T-cell (primary cell): ENCODE results near the gene POLA1. TPM values are rescaled to one million over a fixed set of nuclear protein-coding genes. Genes with fewer than 3 reads are reported as not detected.
"Not testable (repeated sequence)": the region's sequence is repeated elsewhere in the genome, so short reads cannot be mapped to it uniquely, and the experiment has no call there.

ENCODE experiments used
- ATAC-seq, 4 experiments: fragments of 200-7000 bp in 3 of 4; fragments of 150-1000 bp in 1 of 4; cut with Tn5 transposase; replicated peaks in 1 of 4; 1 replicate in 3 of 4; 2 replicates in 1 of 4; pipeline ENCODE4 v1.10.0; 2021; ENCODE audit warnings: moderate library complexity in 3 of 4, mild to moderate bottlenecking in 2 of 4, moderate number of reproducible peaks in 1 of 4
- CTCF ChIA-PET, 2 donors: fragments of 300-600 bp; sonication (Branson Sonifier 250); formaldehyde crosslinking; loops; one replicate each; lab custom pipeline; 2022; ENCODE audit warnings: antibody characterized with exemption in 2 of 2; lab: Charles Lee
- POLR2A ChIA-PET, 2 donors: fragments of 300-600 bp; sonication (Branson Sonifier 250); formaldehyde crosslinking; loops; one replicate each; lab custom pipeline; 2022; ENCODE audit warnings: antibody characterized with exemption in 2 of 2; lab: Charles Lee
- DNase-seq, 35 experiments: peaks; one replicate each; pipeline versions ENCODE4 v3.0.0 to v3.0.0-alpha.2; 2013 to 2023
- H3K27ac ChIP-seq: one replicate; pipeline ENCODE4 v1.5.1; 2013; ENCODE audit warnings: low read length
- H3K27me3 ChIP-seq, 2 experiments: replicated peaks in 1 of 2; 1 replicate in 1 of 2; 2 replicates in 1 of 2; pipeline versions ENCODE4 v1.6.1 to v1.7.0; 2013; ENCODE audit warnings: low read length in 1 of 2, mixed read lengths in 1 of 2; ENCODE audit not compliant: control insufficient read depth in 2 of 2, insufficient read depth in 2 of 2; ENCODE audit errors: extremely low read depth in 1 of 2
- H3K36me3 ChIP-seq, 2 donors: 1 replicate in 1 of 2; 2 replicates in 1 of 2; pipeline versions ENCODE4 v1.6.1 to v1.7.0; 2013; ENCODE audit warnings: low read length in 1 of 2; ENCODE audit not compliant: control insufficient read depth in 2 of 2, insufficient read depth in 1 of 2; ENCODE audit errors: extremely low read depth in 1 of 2
- H3K4me1 ChIP-seq, 2 experiments: 1 replicate in 1 of 2; 2 replicates in 1 of 2; pipeline versions ENCODE4 v1.6.1 to v1.7.0; 2013; ENCODE audit warnings: low read length in 2 of 2, mixed read lengths in 1 of 2; ENCODE audit not compliant: insufficient read depth in 2 of 2, control insufficient read depth in 1 of 2; ENCODE audit errors: extremely low read depth in 1 of 2
- H3K4me3 ChIP-seq, 2 donors: 1 replicate in 1 of 2; 2 replicates in 1 of 2; pipeline versions ENCODE4 v1.5.1 to v1.7.0; 2013; ENCODE audit warnings: mild to moderate bottlenecking in 2 of 2, low read length in 1 of 2, moderate library complexity in 1 of 2; ENCODE audit not compliant: control insufficient read depth in 1 of 2; ENCODE audit errors: extremely low read depth in 1 of 2
- H3K9me3 ChIP-seq: 2 replicates; pipeline ENCODE4 v1.7.0; 2013
- H3K27ac Mint-ChIP-seq, 2 donors: one replicate each; pipeline ENCODE4 v1.8.0; 2020 to 2021; ENCODE audit warnings: mild to moderate bottlenecking in 2 of 2, mixed read lengths in 2 of 2
- H3K27me3 Mint-ChIP-seq, 2 donors: one replicate each; pipeline ENCODE4 v1.8.0; 2021 to 2022; ENCODE audit warnings: mixed read lengths in 2 of 2
- H3K36me3 Mint-ChIP-seq: one replicate; pipeline ENCODE4 v1.8.0; 2021; ENCODE audit warnings: mixed read lengths
- H3K4me1 Mint-ChIP-seq, 3 donors: one replicate each; pipeline ENCODE4 v1.8.0; 2020 to 2022; ENCODE audit warnings: mixed read lengths in 3 of 3, mild to moderate bottlenecking in 1 of 3
- H3K4me3 Mint-ChIP-seq, 3 donors: one replicate each; pipeline ENCODE4 v1.8.0; 2020 to 2022; ENCODE audit warnings: mild to moderate bottlenecking in 3 of 3, mixed read lengths in 3 of 3, moderate library complexity in 3 of 3
- H3K9me3 Mint-ChIP-seq, 3 donors: one replicate each; pipeline ENCODE4 v1.8.0; 2020 to 2022; ENCODE audit warnings: mixed read lengths in 3 of 3
- WGBS: methylation state at CpG from one replicate; pipeline ENCODE4 v1.1.5; 2013; ENCODE audit warnings: missing lambda C conversion rate; ENCODE audit not compliant: insufficient coverage; 5-methylcytosine and 5-hydroxymethylcytosine counted together
- total RNA-seq, 35 experiments: library from RNA in 6 of 35; stranded (reverse) in 6 of 35; fragments of 120-200 nt in 1 of 35; gene quantifications; one replicate each; pipeline versions ENCODE4 v1.2.1 to v1.2.4 and lab custom pipeline; 2013 to 2026

POLA1 gene
- total RNA-seq, 5 donors from 2014 or later (not counting 1 experiment from before 2014, with no cell fraction given), result 6.1 to 9.9 (median 6.7) TPM

DNA sequence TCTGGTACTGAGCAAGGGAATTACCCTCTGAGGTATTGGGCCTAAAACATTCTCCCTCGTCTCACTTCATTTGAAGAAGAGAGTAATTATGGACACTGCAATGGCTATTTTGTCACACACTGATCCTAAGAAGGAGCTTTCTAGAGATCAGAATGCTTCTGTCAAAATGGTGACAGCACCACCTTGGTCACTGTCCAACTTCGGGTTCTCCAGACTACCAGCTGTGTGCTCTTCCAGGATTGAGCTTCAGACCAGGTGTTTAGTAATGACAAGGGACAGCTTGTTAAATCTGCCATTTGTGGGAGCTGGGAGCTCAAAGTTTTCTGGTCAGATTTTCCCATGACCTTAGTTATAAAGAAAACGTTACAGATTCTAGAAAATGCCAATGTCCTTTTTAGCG is 105.4 kb downstream of the POLA1 start:
- H3K27ac Mint-ChIP-seq, result no peak overlapping the region
- H3K4me1 Mint-ChIP-seq, result no peaks in the 10 kb centered on the region
- CTCF ChIA-PET, result interaction anchor here in 1 of 2 donors (0.6 kb wide), 1 partner anchor 58 kb away, joined by 3 read pairs; no protein-coding TSS in a partner anchor
- H3K4me3 ChIP-seq, result no peak overlapping the region
- no peak overlapping the region for H3K27ac ChIP-seq
- DNase-seq, result no peak
- H3K4me3 Mint-ChIP-seq, result no peak overlapping the region
- no peaks in the 10 kb centered on the region for H3K36me3 ChIP-seq
- ATAC-seq, result no peak
- H3K36me3 Mint-ChIP-seq, result peaks cover 25% of the 10 kb centered on the region
- no peaks in the 10 kb centered on the region for H3K4me1 ChIP-seq
- peaks cover 0 to 3% of the 10 kb centered on the region in 2 donors for H3K27me3 Mint-ChIP-seq
- WGBS, result no CpG with 5 or more reads among the region's 4 CpGs
- H3K27me3 ChIP-seq, result no peaks in the 10 kb centered on the region
- H3K9me3 ChIP-seq, result no peaks in the 10 kb centered on the region
- H3K9me3 Mint-ChIP-seq, result no peaks in the 10 kb centered on the region
- POLR2A ChIA-PET, result no interaction called here

DNA sequence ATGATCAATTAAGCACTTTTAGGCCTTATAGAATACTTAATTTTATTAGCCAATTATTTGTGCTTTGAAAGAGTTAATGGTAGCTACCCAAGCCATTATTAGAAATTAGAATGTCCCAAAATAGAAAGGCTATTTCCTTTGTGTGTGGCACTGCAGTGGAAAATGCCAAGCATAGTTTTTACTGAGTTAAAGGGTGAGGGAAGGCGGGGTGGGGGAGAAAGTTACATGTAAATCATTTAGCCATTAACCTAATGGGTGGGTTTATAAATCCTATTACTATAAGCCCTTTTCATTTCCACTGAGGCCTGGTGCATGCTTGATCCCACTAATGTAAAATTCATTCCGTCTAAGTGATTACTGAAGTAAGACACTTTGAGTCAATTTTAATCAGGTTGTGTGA is 105.8 kb downstream of the POLA1 start:
- CTCF ChIA-PET, result interaction anchor here in 1 of 2 donors (0.6 kb wide), 1 partner anchor 58 kb away, joined by 3 read pairs; no protein-coding TSS in a partner anchor
- DNase-seq (no peak), ATAC-seq (no peak)
- no CpG with 5 or more reads among the region's 2 CpGs for WGBS
- no peak overlapping the region for H3K27ac ChIP-seq
- H3K4me1 ChIP-seq, result no peaks in the 10 kb centered on the region
- H3K36me3 ChIP-seq, result no peaks in the 10 kb centered on the region
- H3K9me3 ChIP-seq, result no peaks in the 10 kb centered on the region
- H3K27me3 Mint-ChIP-seq, result peaks cover 0 to 3% of the 10 kb centered on the region in 2 donors
- peaks cover 25% of the 10 kb centered on the region for H3K36me3 Mint-ChIP-seq
- no peaks in the 10 kb centered on the region for H3K27me3 ChIP-seq
- H3K9me3 Mint-ChIP-seq, result no peaks in the 10 kb centered on the region
- H3K4me3 Mint-ChIP-seq, result no peak overlapping the region
- no peak overlapping the region for H3K27ac Mint-ChIP-seq
- H3K4me1 Mint-ChIP-seq, result no peaks in the 10 kb centered on the region
- POLR2A ChIA-PET, result no interaction called here
- H3K4me3 ChIP-seq, result no peak overlapping the region

DNA sequence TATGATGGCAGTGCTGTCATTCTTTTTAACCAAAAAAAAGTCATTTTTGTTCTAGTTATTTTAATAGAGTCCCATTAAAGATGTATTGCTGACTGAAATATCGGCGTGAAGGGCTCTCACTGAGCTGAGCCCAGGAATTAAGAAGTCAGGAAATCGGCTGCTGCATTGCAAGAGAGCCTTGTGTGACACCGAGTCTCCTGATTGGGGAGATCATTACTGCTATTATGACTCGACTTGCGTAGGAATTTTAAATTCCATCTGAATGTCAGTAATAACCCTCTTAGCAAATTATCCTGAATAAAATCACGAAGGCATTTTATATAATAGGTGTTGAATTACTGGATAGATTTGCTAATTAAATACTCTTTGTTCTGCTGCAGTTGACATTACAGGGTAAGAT is 111.5 kb downstream of the POLA1 start:
- H3K4me3 ChIP-seq, result no peak overlapping the region
- no peak overlapping the region for H3K27ac Mint-ChIP-seq
- no peaks in the 10 kb centered on the region for H3K36me3 ChIP-seq
- H3K9me3 Mint-ChIP-seq, result no peaks in the 10 kb centered on the region
- POLR2A ChIA-PET, result interaction anchor here in 1 of 2 donors (0.6 kb wide), 1 partner anchor 25 kb away, joined by 3 read pairs; no protein-coding TSS in a partner anchor
- H3K27me3 Mint-ChIP-seq, result peaks cover 0 to 3% of the 10 kb centered on the region in 2 donors
- peaks cover 4 to 12% (median 11%) of the 10 kb centered on the region in 3 donors for H3K4me1 Mint-ChIP-seq
- ATAC-seq, result no peak
- no peaks in the 10 kb centered on the region for H3K9me3 ChIP-seq
- no peak overlapping the region for H3K4me3 Mint-ChIP-seq
- DNase-seq, result no peak
- peaks cover 24% of the 10 kb centered on the region for H3K36me3 Mint-ChIP-seq
- no peaks in the 10 kb centered on the region for H3K27me3 ChIP-seq
- no peak overlapping the region for H3K27ac ChIP-seq
- no CpG with 5 or more reads among the region's 7 CpGs for WGBS
- H3K4me1 ChIP-seq, result no peaks in the 10 kb centered on the region
- CTCF ChIA-PET, result no interaction called here

DNA sequence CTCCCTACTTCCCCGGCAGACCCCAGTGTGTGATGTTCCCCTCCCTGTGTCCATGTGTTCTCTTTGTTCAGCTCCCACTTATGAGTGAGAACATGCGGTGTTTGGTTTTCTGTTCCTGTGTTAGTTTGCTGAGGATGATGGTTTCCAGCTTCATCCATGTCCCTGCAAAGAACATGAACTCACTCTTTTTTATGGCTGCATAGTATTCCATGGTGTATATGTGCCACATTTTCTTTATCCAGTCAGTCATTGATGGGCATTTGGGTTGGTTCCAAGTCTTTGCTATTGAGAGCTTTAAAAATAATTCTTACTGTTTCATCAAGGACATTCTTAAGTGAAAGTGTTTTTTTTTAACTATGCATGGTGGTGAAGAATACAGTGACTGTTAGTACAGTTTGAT is 126.1 kb downstream of the POLA1 start:
- WGBS, result no CpG with 5 or more reads among the region's 2 CpGs
- not testable (repeated sequence) for H3K27ac Mint-ChIP-seq, H3K4me3 ChIP-seq, ATAC-seq, H3K27me3 ChIP-seq, H3K27ac ChIP-seq, H3K27me3 Mint-ChIP-seq, H3K4me3 Mint-ChIP-seq, H3K9me3 ChIP-seq, H3K36me3 ChIP-seq, DNase-seq, H3K4me1 ChIP-seq, H3K9me3 Mint-ChIP-seq, H3K4me1 Mint-ChIP-seq
- peaks cover 20% of the 10 kb centered on the region for H3K36me3 Mint-ChIP-seq
- CTCF ChIA-PET, result interaction anchor here in 1 of 2 donors (0.6 to 0.7 kb wide), 2 partner anchors 30 to 1200 kb away, joined by 3 to 5 read pairs; no protein-coding TSS in a partner anchor
- POLR2A ChIA-PET, result interaction anchor here in 1 of 2 donors (0.7 kb wide), 1 partner anchor 794 kb away, joined by 4 read pairs; no protein-coding TSS in a partner anchor

DNA sequence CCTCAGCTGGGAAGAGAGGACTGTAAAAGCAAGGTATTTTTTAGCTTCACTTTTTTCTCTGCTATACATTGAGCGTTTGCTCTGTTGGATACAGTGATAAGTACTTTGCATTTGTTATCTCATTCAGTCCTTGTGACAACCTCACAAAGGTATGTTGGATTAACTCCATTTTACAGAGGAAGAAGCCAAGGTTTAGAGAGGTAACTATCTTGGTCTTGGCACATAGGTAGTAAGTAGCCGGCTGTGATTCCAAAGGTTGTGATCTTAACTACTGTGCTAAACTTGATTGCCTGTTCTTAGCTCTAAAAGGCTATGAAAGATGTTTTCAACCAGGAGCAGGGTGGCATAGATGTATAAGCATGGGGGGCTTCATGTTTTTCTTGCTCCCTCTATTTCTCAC is 134.4 kb downstream of the POLA1 start:
- Histone ChIP-seq H3K27ac (no peak overlapping the region), H3K4me3 (no peak overlapping the region), H3K27me3 (no peaks in the 10 kb centered on the region), H3K4me1 (no peaks in the 10 kb centered on the region), H3K36me3 (peaks cover 4 to 5% of the 10 kb centered on the region in 2 donors), H3K9me3 (no peaks in the 10 kb centered on the region)
- no peak for ATAC-seq
- POLR2A ChIA-PET, result no interaction called here
- no peak overlapping the region for H3K4me3 Mint-ChIP-seq
- CTCF ChIA-PET, result no interaction called here
- H3K27ac Mint-ChIP-seq, result no peak overlapping the region
- DNase-seq, result no peak
- H3K9me3 Mint-ChIP-seq, result no peaks in the 10 kb centered on the region
- peaks cover 39% of the 10 kb centered on the region for H3K36me3 Mint-ChIP-seq
- H3K27me3 Mint-ChIP-seq, result no peaks in the 10 kb centered on the region
- H3K4me1 Mint-ChIP-seq, result no peaks in the 10 kb centered on the region
- WGBS, result no CpG with 5 or more reads among the region's 2 CpGs

DNA sequence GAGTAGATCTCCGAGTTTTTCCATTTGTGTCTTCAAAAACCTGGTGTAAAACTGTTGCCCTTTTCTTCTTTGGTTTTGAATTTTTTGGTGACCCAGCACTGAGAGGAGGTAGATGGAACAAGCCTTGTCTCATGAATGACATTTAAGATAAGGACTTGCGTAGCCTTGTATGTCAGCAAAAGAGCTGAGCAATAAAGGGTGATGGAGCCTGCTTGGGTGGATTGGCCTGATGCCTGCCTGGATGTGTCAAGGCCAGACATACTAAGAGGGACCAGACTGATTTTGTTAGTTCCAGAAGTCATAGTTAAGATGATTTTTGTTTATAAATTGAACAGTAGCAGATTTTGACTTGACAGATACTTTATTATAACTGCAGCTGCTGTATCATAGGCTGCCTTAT is 134.9 kb downstream of the POLA1 start:
- CTCF ChIA-PET, result no interaction called here

More for the DNA sequence above, 134.9 kb downstream of the POLA1 start:
- no peaks in the 10 kb centered on the region for H3K27me3 ChIP-seq
- H3K9me3 ChIP-seq, result no peaks in the 10 kb centered on the region
- peaks cover 4 to 5% of the 10 kb centered on the region in 2 donors for H3K36me3 ChIP-seq
- WGBS, result no CpG with 5 or more reads among the region's 2 CpGs
- no peaks in the 10 kb centered on the region for H3K4me1 Mint-ChIP-seq
- H3K9me3 Mint-ChIP-seq, result no peaks in the 10 kb centered on the region
- no peak for ATAC-seq
- peaks cover 39% of the 10 kb centered on the region for H3K36me3 Mint-ChIP-seq
- H3K4me3 Mint-ChIP-seq, result no peak overlapping the region
- POLR2A ChIA-PET, result no interaction called here
- H3K27ac Mint-ChIP-seq, result no peak overlapping the region
- DNase-seq, result no peak
- no peak overlapping the region for H3K27ac ChIP-seq
- no peaks in the 10 kb centered on the region for H3K4me1 ChIP-seq
- H3K27me3 Mint-ChIP-seq, result no peaks in the 10 kb centered on the region
- H3K4me3 ChIP-seq, result no peak overlapping the region
